ENCODE results near the gene SPATC1L.

DNA sequence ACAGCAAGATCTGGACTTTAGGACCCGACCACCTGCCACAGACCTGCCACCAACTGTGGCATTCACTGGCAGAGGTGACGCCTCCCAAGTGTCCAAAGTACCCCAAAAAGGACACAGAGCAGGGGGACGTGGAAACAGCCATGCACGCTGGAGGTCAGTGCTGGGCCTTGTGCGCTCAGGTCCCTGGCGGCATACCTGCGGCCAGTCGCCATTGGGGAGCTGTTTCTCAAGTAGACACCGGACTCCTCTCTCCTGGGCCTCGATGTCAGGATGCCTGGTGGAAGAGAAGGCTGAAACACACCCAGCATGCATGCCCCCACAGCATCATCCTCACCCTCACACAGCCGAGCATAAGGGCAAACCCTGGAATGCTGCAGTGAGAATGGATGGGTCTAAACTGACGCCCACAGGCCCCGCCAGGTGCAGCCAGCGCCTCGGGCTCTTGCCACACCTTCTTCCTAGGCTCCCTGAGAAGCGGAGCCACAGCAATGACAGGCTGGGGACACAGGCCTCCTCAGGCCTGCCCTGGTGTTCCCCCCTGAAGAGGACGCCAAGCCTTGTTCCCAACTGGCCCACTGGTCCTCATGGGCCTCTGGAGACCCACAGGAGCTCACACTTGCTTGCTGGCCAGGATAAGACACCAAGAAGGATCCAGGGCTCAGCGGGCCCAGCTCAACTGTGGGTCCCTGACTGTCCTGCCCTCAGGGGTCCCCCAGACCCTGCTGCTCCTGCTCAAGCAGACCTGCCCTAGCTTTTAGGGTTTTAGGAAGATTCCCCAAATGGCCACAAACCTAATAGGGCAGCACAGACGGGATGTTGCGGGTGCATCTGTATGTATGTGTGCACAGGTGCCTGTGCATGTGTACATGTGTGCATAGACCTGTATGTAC lies 7.7 kb upstream of the SPATC1L start:
- TF ChIP-seq POLR2A (IDR thresholded peaks at IDR 0.05; ENCODE audit: low read length) = no peak
- TF ChIP-seq RNF2 (IDR thresholded peaks at IDR 0.05; ENCODE audit: borderline replicate concordance, low read depth) = no peak
- no peak for TF ChIP-seq REST (IDR thresholded peaks at IDR 0.05)
- no peak for TF ChIP-seq CTCF (IDR thresholded peaks at IDR 0.05)
- TF ChIP-seq MYC (IDR thresholded peaks at IDR 0.05; ENCODE audit: borderline replicate concordance, low read length) = no peak
- TF ChIP-seq ELK1 (IDR thresholded peaks at IDR 0.05; ENCODE audit: low read depth, low read length) = no peak
- TF ChIP-seq EP300 (IDR thresholded peaks at IDR 0.05) = no peak
- no peak for TF ChIP-seq HOXA7 (CRISPR knock-in tag; IDR thresholded peaks at IDR 0.05)
- TF ChIP-seq, protein P1, sequence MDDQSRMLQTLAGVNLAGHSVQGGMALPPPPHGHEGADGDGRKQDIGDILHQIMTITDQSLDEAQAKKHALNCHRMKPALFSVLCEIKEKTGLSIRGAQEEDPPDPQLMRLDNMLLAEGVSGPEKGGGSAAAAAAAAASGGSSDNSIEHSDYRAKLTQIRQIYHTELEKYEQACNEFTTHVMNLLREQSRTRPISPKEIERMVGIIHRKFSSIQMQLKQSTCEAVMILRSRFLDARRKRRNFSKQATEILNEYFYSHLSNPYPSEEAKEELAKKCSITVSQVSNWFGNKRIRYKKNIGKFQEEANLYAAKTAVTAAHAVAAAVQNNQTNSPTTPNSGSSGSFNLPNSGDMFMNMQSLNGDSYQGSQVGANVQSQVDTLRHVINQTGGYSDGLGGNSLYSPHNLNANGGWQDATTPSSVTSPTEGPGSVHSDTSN (IDR thresholded peaks at IDR 0.05) = no peak
- TF ChIP-seq NPAS2 (CRISPR knock-in tag; IDR thresholded peaks at IDR 0.05; ENCODE audit: borderline replicate concordance) = no peak
- no peak for TF ChIP-seq SMC3 (IDR thresholded peaks at IDR 0.05)
- no peak for TF ChIP-seq RAD21 (conservative IDR thresholded peaks at IDR 0.05 in 1 of 2, IDR thresholded peaks at IDR 0.05 in 1 of 2)
